Stimulated activated naive CD4-positive, alpha-beta T cell treated with Interleukin-2 at 50 U/mL for 16 hours (primary cell): ENCODE results near the gene HGFAC.

Source experiments
- DNase-seq: peaks from one replicate; lab custom pipeline; 2025; lab: John Stamatoyannopoulos, UW

HGFAC gene

GRCh38 chr4:3486541-3487540, 45.1 kb downstream of the HGFAC start:
- no peak for DNase-seq

- no peak for DNase-seq
These were observed 46.1 kb downstream of the HGFAC start for GRCh38 chr4:3487861-3488260.

DNA sequence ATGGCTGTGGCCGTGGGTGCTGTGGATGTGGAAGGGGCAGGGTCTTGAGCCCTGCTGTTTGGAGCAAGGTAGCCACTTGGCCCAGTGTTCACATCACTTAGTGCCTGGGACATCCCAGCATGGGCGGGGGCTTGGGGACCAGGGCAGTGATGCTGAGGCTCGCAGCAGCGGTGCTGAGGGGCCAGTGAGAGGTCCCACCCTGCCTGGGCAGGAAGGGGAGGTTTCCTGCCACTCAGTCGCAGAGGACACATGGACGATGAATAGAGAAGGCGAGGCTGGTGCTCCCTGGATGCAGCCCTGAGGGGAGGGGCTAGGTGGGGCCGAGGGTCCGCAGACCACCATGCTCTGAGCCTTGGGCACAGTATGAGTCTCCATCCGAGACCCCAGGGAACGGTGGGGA, 47.1 kb downstream of the HGFAC start:
- DNase-seq = no peak

GRCh38 chr4:3489451-3489962, 47.7 kb downstream of the HGFAC start:
- no peak for DNase-seq

GRCh38 chr4:3491681-3492405, 50.1 kb downstream of the HGFAC start:
- DNase-seq = no peak

DNA sequence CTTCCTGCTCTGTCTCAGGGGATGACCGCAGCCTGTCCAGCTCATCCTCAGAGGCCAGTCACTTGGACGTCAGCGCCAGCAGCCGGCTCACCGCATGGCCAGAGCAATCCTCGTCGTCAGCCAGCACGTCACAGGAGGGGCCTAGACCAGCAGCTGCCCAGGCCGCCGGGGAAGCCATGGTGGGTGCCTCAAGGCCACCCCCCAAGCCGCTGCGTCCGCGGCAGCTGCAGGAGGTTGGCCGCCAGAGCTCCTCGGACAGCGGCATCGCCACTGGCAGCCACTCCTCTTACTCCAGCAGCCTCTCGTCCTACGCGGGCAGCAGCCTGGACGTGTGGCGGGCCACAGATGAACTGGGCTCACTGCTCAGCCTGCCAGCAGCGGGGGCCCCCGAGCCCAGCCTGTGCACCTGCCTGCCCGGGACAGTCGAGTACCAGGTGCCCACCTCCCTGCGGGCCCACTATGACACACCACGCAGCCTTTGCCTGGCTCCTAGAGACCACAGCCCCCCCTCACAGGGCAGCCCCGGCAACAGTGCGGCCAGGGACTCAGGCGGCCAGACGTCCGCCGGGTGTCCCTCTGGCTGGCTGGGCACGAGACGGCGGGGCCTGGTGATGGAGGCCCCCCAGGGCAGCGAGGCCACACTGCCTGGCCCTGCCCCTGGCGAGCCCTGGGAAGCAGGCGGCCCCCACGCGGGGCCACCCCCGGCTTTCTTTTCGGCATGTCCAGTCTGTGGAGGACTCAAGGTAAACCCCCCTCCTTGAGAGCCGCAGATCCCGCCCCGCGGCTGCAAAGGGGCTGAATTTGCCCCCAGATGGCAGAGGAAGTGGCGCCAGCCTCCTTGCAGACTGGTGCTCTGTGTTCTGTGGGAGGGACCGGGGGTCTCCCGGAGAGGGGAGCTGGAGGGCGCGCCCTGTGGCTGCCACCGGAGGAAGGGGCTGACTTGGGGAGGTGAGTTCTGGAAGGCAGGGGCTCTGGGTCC, 51.3 kb downstream of the HGFAC start:
- DNase-seq = no peak

GRCh38 chr4:3493720-3494461, 52.1 kb downstream of the HGFAC start:
- no peak for DNase-seq

- DNase-seq = no peak
These were observed 52.7 kb downstream of the HGFAC start for GRCh38 chr4:3494462-3494871.

GRCh38 chr4:3495204-3495975, 53.6 kb downstream of the HGFAC start:
- DNase-seq = no peak

- DNase-seq = no peak
These were observed 54.3 kb downstream of the HGFAC start for GRCh38 chr4:3496021-3496420.

DNA sequence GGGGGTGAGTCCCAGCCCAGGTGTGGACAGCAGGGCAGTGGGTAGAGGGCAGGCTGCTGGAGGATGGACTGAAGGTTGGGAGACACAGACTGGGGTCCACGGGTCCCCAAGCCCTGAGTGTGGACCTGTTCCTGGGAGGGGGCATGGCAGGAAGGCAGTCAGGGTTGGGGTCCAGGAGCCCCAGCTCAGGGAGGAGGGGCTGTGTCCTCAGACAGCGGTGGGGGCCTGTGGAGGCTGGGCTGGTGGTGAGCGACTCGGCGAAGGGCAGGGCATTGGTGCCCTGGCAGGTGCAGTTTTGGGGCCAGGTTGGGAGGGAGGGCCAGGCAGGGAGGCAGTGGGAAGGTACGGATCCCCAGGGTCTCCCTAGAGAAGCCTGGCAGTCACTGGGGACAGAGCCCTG, 55.3 kb downstream of the HGFAC start:
- DNase-seq = no peak

- no peak for DNase-seq
These were observed 56.0 kb downstream of the HGFAC start for GRCh38 chr4:3497523-3498389.

DNA sequence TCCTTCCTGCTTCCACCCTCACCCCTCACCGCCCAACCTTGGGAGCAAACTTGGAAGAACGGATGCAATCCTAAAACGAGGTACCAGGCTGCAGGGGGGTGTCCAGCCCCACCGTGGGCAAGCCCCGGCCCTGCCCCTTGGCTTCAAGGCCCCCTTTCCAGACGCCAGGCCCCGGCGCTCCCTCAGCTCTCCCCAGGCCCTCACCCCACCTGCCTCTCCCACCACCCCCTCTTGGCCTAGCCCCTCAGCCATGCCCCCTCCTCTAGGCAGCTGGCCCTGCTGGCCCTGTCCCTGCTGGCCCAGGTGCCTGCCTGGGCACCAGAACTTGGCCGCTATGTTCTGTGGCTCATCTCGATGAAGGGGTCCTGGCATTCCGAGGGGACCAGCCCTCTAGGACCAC, 56.6 kb downstream of the HGFAC start:
- no peak for DNase-seq
